K562 (cell line): ENCODE data around the gene LRIT1. TPM values are rescaled to one million over a fixed set of nuclear protein-coding genes. Genes with fewer than 3 reads are reported as not detected.
A peak's percentile ranks its signal among the peaks of the same experiment; 100 is the strongest.

ENCODE experiments used
- ATAC-seq: fragments of 200-7000 bp; cut with Tn5 transposase; 3 replicates; pipeline ENCODE4 v1.9.1; 2020; ENCODE audit warnings: moderate library complexity
- BruUV-seq: library from RNA; stranded (reverse); fragments of 400-500 nt; replicated peaks from 2 replicates; lab custom pipeline; 2021; lab: Mats Ljungman, UMichigan
- CTCF ChIA-PET: fragments of 300-600 bp; formaldehyde crosslinking; extraction: SDS; loops from one replicate; lab custom pipeline; 2021; ENCODE audit warnings: low intra/inter-chr PET ratio; lab: Yijun Ruan, JAX
- POLR2A ChIA-PET: fragments of 300-600, 350-650 bp; sonication (Branson Sonifier 250); formaldehyde crosslinking; extraction: SDS; loops from one replicate; lab custom pipeline; 2021; ENCODE audit warnings: antibody characterized with exemption, inconsistent platforms; lab: Yijun Ruan, JAX
- DNase-seq, 4 experiments: peaks; one replicate each; pipeline versions ENCODE4 v3.0.0 to v3.0.0-alpha.2; 2011 to 2018; ENCODE audit warnings: low spot score in 3 of 4, mixed read lengths in 3 of 4; ENCODE audit errors: extremely low read depth in 1 of 4
- FAIRE-seq: peaks from 2 replicates; lab custom pipeline; 2011; peaks lifted over from hg19 to GRCh38; lab: Jason Lieb, UNC
- H2AFZ ChIP-seq: 2 replicates; pipeline ENCODE4 v1.6.0; 2011; ENCODE audit warnings: low read depth, low read length, control low read depth, inconsistent platforms
- H3K27ac ChIP-seq: fragments of 200-600 bp; 3 replicates; pipeline ENCODE4 v1.8.0; 2011; ENCODE audit warnings: low read depth, mild to moderate bottlenecking, control low read depth, inconsistent platforms, low read length, moderate library complexity, mixed read lengths; ENCODE audit errors: extremely low read depth
- H3K27me3 ChIP-seq, 2 experiments: fragments of 300-600 bp in 1 of 2; 2 replicates in 1 of 2; 3 replicates in 1 of 2; pipeline versions ENCODE4 v1.6.0 to v1.8.0; 2011; ENCODE audit warnings: inconsistent platforms in 2 of 2, low read length in 2 of 2, mild to moderate bottlenecking in 1 of 2, mixed read lengths in 1 of 2, moderate library complexity in 1 of 2; ENCODE audit not compliant: control insufficient read depth in 2 of 2, insufficient read depth in 2 of 2
- H3K36me3 ChIP-seq: fragments of 300-600 bp; 3 replicates; pipeline ENCODE4 v1.8.0; 2011; ENCODE audit warnings: mild to moderate bottlenecking, low read length, inconsistent platforms; ENCODE audit not compliant: control insufficient read depth, insufficient read depth
- H3K4me1 ChIP-seq, 2 experiments: fragments of 200-600 bp in 1 of 2; replicated peaks in 1 of 2; 2 replicates in 1 of 2; 3 replicates in 1 of 2; pipeline versions ENCODE4 v1.5.1 to v1.8.0; 2011; ENCODE audit warnings: inconsistent platforms in 2 of 2, low read length in 2 of 2, mild to moderate bottlenecking in 1 of 2, mixed read lengths in 1 of 2, moderate library complexity in 1 of 2; ENCODE audit not compliant: control insufficient read depth in 2 of 2, insufficient read depth in 2 of 2
- H3K4me2 ChIP-seq: 2 replicates; pipeline ENCODE4 v1.6.1; 2011; ENCODE audit warnings: low read length, control low read depth, inconsistent platforms, mixed read lengths; ENCODE audit not compliant: insufficient read depth
- H3K4me3 ChIP-seq: fragments of 200-600 bp; sonication (generic), shearing (Covaris generic); 2 replicates; pipeline ENCODE4 v1.5.1; 2016; ENCODE audit warnings: control low read depth, inconsistent platforms
- H3K79me2 ChIP-seq: fragments of 200-600 bp; 3 replicates; pipeline ENCODE4 v1.8.0; 2011; ENCODE audit warnings: low read length, inconsistent platforms; ENCODE audit not compliant: control insufficient read depth, insufficient read depth
- H3K9ac ChIP-seq, 2 experiments: 2 replicates each; pipeline versions ENCODE4 v1.6.0 to v1.6.1; 2011; ENCODE audit warnings: low read depth in 2 of 2, low read length in 2 of 2, control low read depth in 1 of 2, inconsistent platforms in 1 of 2, mild to moderate bottlenecking in 1 of 2, mixed read lengths in 1 of 2; ENCODE audit not compliant: insufficient read depth in 1 of 2
- H3K9me1 ChIP-seq: one replicate; pipeline ENCODE4 v1.6.0; 2011; ENCODE audit warnings: inconsistent platforms, mild to moderate bottlenecking, low read length, moderate library complexity; ENCODE audit not compliant: control insufficient read depth, insufficient read depth
- H3K9me3 ChIP-seq: replicated peaks from 2 replicates; pipeline ENCODE4 v1.5.1; 2011; ENCODE audit warnings: low read depth, low read length, inconsistent platforms; ENCODE audit not compliant: control insufficient read depth, insufficient read depth
- H4K20me1 ChIP-seq: replicated peaks from 2 replicates; pipeline ENCODE4 v1.6.1; 2011; ENCODE audit warnings: low read length, inconsistent platforms, mixed read lengths; ENCODE audit not compliant: control insufficient read depth, insufficient read depth
- CEBPG ChIP-seq, 3 experiments: fragments of 200-800 bp in 1 of 3; sonication (Bioruptor generic) in 1 of 3; sonication (generic) in 1 of 3; formaldehyde crosslinking in 1 of 3; IDR thresholded peaks in 2 of 3; conservative IDR thresholded peaks in 1 of 3; 2 replicates each; pipeline versions ENCODE4 v1.6.1 to v1.8.0; 2016 to 2022; ENCODE audit warnings: missing compliant biosample characterization in 2 of 3, missing genetic modification characterization in 2 of 3, mild to moderate bottlenecking in 1 of 3, missing genetic modification reagents in 1 of 3
- FOSL1 ChIP-seq: fragments of 200-800 bp; sonication (Bioruptor generic); conservative IDR thresholded peaks from 2 replicates; pipeline ENCODE4 v1.6.1; 2016; ENCODE audit warnings: missing genetic modification characterization, missing compliant biosample characterization
- FOXJ3 ChIP-seq: sonication (generic); formaldehyde crosslinking; IDR thresholded peaks from 2 replicates; pipeline ENCODE4 v1.4.0; 2020; ENCODE audit warnings: mild to moderate bottlenecking, missing genetic modification reagents
- NCOA2 ChIP-seq, 2 experiments: fragments of 450-650 bp; IDR thresholded peaks; 2 replicates each; pipeline ENCODE4 v1.6.1; 2018; ENCODE audit warnings: mild to moderate bottlenecking in 2 of 2, moderate library complexity in 1 of 2; ENCODE audit not compliant: partially characterized antibody in 2 of 2
- POLR2AphosphoS5 ChIP-seq: IDR thresholded peaks from 2 replicates; pipeline ENCODE4 v1.6.1; 2011; ENCODE audit warnings: mild to moderate bottlenecking, low read depth, low read length, moderate library complexity; ENCODE audit not compliant: control insufficient read depth, insufficient read depth
- SMARCC2 ChIP-seq: fragments of 450-650 bp; IDR thresholded peaks from 2 replicates; pipeline ENCODE4 v1.6.1; 2017; ENCODE audit warnings: antibody characterized with exemption, moderate library complexity, mild to moderate bottlenecking, low read depth
- THRAP3 ChIP-seq: fragments of 450-650 bp; IDR thresholded peaks from 2 replicates; pipeline ENCODE4 v1.6.1; 2016; ENCODE audit warnings: mild to moderate bottlenecking, inconsistent platforms, borderline replicate concordance
- XRCC4 ChIP-seq: IDR thresholded peaks from one replicate; pipeline ENCODE4 v1.6.1; 2011; ENCODE audit not compliant: insufficient read depth, insufficient read length; ENCODE audit errors: extremely low read depth
- ZNF699 ChIP-seq: fragments of 250-450 bp; sonication (Bioruptor Pico); IDR thresholded peaks from 2 replicates; pipeline ENCODE4 v1.8.0; 2021; ENCODE audit warnings: mild to moderate bottlenecking, moderate library complexity; ENCODE audit not compliant: insufficient replicate concordance
- WGBS: fragments of 100-300 bp; shearing (Covaris generic); methylation state at CpG from one replicate; pipeline ENCODE4 v1.1.6; 2016; ENCODE audit warnings: low coverage, mixed read lengths; ENCODE audit not compliant: insufficient coverage; ENCODE audit errors: missing lambda C conversion rate; 5-methylcytosine and 5-hydroxymethylcytosine counted together
- in situ Hi-C: fragments of 300-500 bp; cut with MboI; formaldehyde crosslinking; loops from 4 replicates; pipeline ENCODE4 v1.15.0; 2018; ENCODE audit warnings: inconsistent platforms, mixed read lengths
- intact Hi-C: fragments of 100-400 bp; cut with micrococcal nuclease; formaldehyde crosslinking; loops from 2 replicates; pipeline ENCODE4 v1.14.2; 2022
- polyA plus RNA-seq, 8 experiments: library from polyadenylated mRNA; depleted of rRNA in 4 of 8; stranded (reverse) in 5 of 8; unstranded in 3 of 8; fragments of >200 nt; fragmentation: Nextera tagmentation in 2 of 8; fragmentation: Illumina TruSeq in 1 of 8; extraction: Ambion mirVana in 2 of 8; extraction: Trizol in 1 of 8; gene quantifications; 2 replicates each; pipeline versions ENCODE4 v1.2.1 to v1.2.3, GENCODE V29; 2011 to 2014; ENCODE audit warnings: inconsistent platforms in 1 of 8, missing spikeins in 1 of 8
- total RNA-seq, 7 experiments: library from RNA; depleted of rRNA in 6 of 7; stranded (reverse); fragments of >200 nt in 6 of 7; fragmentation: Illumina TruSeq in 2 of 7; extraction: Trizol in 2 of 7; gene quantifications; 2 replicates each; pipeline versions ENCODE4 v1.2.1 to v1.2.3, GENCODE V29; 2011 to 2021; ENCODE audit warnings: low replicate concordance in 1 of 7
- TF ChIP-seq, protein P1 (sequence below), 2 experiments: fragments of 450-650 bp in 1 of 2; sonication (generic) in 1 of 2; formaldehyde crosslinking in 1 of 2; IDR thresholded peaks in 1 of 2; conservative IDR thresholded peaks in 1 of 2; 2 replicates each; pipeline versions ENCODE4 v1.6.1 to v1.8.1; 2016 to 2023; ENCODE audit warnings: mild to moderate bottlenecking in 2 of 2, moderate library complexity in 2 of 2, inconsistent platforms in 1 of 2, missing genetic modification reagents in 1 of 2

LRIT1 gene
- total and polyA plus RNA-seq, 9 of the 15 experiments (the other 6 are each of a cell fraction or from before 2014, with no cell fraction given) = not detected

DNA sequence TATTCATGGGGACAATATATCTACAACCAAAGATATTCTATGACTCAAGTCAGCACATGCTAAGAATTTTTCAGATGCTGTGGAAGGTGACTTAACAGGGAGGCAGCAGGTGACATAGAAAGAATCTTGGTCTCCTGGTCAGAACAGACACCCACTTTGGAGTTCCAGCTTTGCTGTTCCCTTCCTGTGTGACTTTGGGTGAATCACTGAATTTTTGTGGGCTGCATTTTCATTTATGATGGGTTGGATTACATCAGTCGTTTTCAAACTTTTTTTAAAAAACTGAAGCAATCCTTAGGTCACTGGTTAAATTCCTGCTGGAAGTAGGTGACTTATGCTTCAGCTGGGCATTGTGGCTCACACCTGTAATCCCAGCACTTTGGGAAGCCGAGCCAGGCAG is 28.4 kb upstream of the LRIT1 start:
- FAIRE-seq = no peak
- Histone ChIP-seq H3K4me2 (no peak overlapping the region), H3K27me3 (peaks cover 0 to 24% of the 10 kb centered on the region in 2 experiments; a peak in 2 of 5 replicates), H4K20me1 (no peaks in the 10 kb centered on the region; the same call in 1 of the 2 replicates), H3K9ac (no peak overlapping the region), H3K4me3 (no peak overlapping the region), H3K4me1 (no peaks in the 10 kb centered on the region), H2AFZ (no peak overlapping the region), H3K9me1 (no peaks in the 10 kb centered on the region), H3K9me3 (no peaks in the 10 kb centered on the region), H3K36me3 (no peaks in the 10 kb centered on the region), H3K27ac (no peak overlapping the region), H3K79me2 (no peaks in the 10 kb centered on the region)
- DNase-seq = no peak
- TF ChIP-seq FOXJ3 (CRISPR knock-in tag) (no peak), THRAP3 (no peak), NCOA2 (IDR thresholded peaks at IDR 0.05; ENCODE audit: partially characterized antibody in 2 of 2) (no peak), FOSL1 (tag) (peak; percentile 15; the same call in 1 of the 2 replicates), ZNF699 (no peak), SMARCC2 (no peak), CEBPG (CRISPR knock-in tag; IDR thresholded peaks at IDR 0.05) (no peak), CEBPG (tag; conservative IDR thresholded peaks at IDR 0.05 in 1 of 2, IDR thresholded peaks at IDR 0.05 in 1 of 2) (peak in 1 of 2 experiments; percentile 87; a peak in 3 of 4 replicates), XRCC4 (no peak), POLR2AphosphoS5 (no peak)
- TF ChIP-seq, protein P1, sequence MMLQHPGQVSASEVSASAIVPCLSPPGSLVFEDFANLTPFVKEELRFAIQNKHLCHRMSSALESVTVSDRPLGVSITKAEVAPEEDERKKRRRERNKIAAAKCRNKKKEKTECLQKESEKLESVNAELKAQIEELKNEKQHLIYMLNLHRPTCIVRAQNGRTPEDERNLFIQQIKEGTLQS (IDR thresholded peaks at IDR 0.05) = 0 out of 2 replicates have a peak, but pooled peaks have one; percentile 23
- TF ChIP-seq, protein P1 (CRISPR knock-in tag; conservative IDR thresholded peaks at IDR 0.05) = no peak
- intact Hi-C loops = loop anchor here (5.0 kb wide), 2 partner anchors 33 to 58 kb away; partner anchors contain the start of gene CCSER2
- POLR2A ChIA-PET = no interaction called here
- CTCF ChIA-PET = interaction anchor here (0.6 kb wide), 1 partner anchor 168 kb away, joined by 3 read pairs; no protein-coding TSS in a partner anchor
- no peak for ATAC-seq
- in situ Hi-C loops = loop anchor here (5.0 kb wide), 2 partner anchors 58 to 273 kb away; partner anchors contain the start of gene CCSER2
- WGBS = 0% methylated on average over 2 of the region's 2 CpGs
- BruUV-seq = no TSS peak
